ENCODE results near the gene FSTL4.

DNA sequence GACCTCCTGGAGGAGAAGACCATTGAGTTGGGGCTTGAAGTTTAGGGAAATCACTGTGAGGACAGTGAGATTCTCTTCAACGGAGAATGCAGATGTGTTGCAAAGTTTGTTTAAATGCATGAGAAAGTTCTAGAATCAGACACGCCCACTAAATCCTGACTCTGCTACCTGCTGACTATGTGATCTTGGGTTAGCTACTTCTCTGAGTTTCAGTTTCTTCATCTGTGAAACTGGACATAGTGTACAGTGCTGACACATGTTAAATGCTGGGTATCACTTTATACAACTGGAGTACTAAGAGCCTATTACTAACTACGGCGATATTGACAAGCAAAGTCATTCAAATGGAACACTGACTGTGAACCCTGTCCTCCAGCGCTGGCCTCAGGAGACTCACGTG, 305.1 kb downstream of the FSTL4 start:
- TF ChIP-seq, protein P1, sequence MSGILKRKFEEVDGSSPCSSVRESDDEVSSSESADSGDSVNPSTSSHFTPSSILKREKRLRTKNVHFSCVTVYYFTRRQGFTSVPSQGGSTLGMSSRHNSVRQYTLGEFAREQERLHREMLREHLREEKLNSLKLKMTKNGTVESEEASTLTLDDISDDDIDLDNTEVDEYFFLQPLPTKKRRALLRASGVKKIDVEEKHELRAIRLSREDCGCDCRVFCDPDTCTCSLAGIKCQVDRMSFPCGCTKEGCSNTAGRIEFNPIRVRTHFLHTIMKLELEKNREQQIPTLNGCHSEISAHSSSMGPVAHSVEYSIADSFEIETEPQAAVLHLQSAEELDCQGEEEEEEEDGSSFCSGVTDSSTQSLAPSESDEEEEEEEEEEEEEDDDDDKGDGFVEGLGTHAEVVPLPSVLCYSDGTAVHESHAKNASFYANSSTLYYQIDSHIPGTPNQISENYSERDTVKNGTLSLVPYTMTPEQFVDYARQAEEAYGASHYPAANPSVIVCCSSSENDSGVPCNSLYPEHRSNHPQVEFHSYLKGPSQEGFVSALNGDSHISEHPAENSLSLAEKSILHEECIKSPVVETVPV (CRISPR knock-in tag; IDR thresholded peaks at IDR 0.05) = no peak
- TF ChIP-seq ZFP30 (CRISPR knock-in tag; IDR thresholded peaks at IDR 0.05) (no peak), ARNTL (CRISPR knock-in tag; IDR thresholded peaks at IDR 0.05; ENCODE audit: borderline replicate concordance, low read depth) (no peak), ESRRG (CRISPR knock-in tag; IDR thresholded peaks at IDR 0.05) (no peak), TCF4 (CRISPR knock-in tag; IDR thresholded peaks at IDR 0.05; ENCODE audit: borderline replicate concordance) (no peak)
- TF ChIP-seq, protein P2, sequence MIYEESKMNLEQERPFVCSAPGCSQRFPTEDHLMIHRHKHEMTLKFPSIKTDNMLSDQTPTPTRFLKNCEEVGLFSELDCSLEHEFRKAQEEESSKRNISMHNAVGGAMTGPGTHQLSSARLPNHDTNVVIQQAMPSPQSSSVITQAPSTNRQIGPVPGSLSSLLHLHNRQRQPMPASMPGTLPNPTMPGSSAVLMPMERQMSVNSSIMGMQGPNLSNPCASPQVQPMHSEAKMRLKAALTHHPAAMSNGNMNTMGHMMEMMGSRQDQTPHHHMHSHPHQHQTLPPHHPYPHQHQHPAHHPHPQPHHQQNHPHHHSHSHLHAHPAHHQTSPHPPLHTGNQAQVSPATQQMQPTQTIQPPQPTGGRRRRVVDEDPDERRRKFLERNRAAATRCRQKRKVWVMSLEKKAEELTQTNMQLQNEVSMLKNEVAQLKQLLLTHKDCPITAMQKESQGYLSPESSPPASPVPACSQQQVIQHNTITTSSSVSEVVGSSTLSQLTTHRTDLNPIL (CRISPR knock-in tag; IDR thresholded peaks at IDR 0.05; ENCODE audit: low read depth) = no peak
